Measurements from ENCODE around the gene ARRB1. TPM values are rescaled to one million over a fixed set of nuclear protein-coding genes. Genes with fewer than 3 reads are reported as not detected.
"Not testable (repeated sequence)": the region's sequence is repeated elsewhere in the genome, so short reads cannot be mapped to it uniquely, and the experiment has no call there.

The ARRB1 gene
- total RNA-seq, 1 donor from 2014 or later, result 55.4 TPM

GRCh38 chr11:75323609-75324008 is 27.9 kb downstream of the ARRB1 start:
- no peak for DNase-seq

GRCh38 chr11:75320643-75321042 is 30.8 kb downstream of the ARRB1 start:
- DNase-seq, result no peak

- no peak for DNase-seq
Measured at GRCh38 chr11:75320046-75320618, 31.3 kb downstream of the ARRB1 start.

GRCh38 chr11:75319035-75319877 is 32.2 kb downstream of the ARRB1 start:
- DNase-seq, result no peak

- DNase-seq, result no peak
Measured at GRCh38 chr11:75317446-75318122, 33.9 kb downstream of the ARRB1 start.

GRCh38 chr11:75315439-75315805 is 36.0 kb downstream of the ARRB1 start:
- no peak for DNase-seq

GRCh38 chr11:75314771-75315438 is 36.6 kb downstream of the ARRB1 start:
- DNase-seq, result no peak

- peak; percentile 17 for DNase-seq
Measured at GRCh38 chr11:75313513-75314272, 37.8 kb downstream of the ARRB1 start.

- no peak for DNase-seq
Measured at GRCh38 chr11:75312346-75312745, 39.1 kb downstream of the ARRB1 start.

GRCh38 chr11:75311858-75312288 is 39.6 kb downstream of the ARRB1 start:
- peak; percentile 51 for DNase-seq

- DNase-seq, result no peak
Measured at GRCh38 chr11:75308986-75309385, 42.5 kb downstream of the ARRB1 start.

GRCh38 chr11:75308116-75308515 is 43.3 kb downstream of the ARRB1 start:
- no peak for DNase-seq

GRCh38 chr11:75307058-75307457 is 44.4 kb downstream of the ARRB1 start:
- no peak for DNase-seq

- DNase-seq, result no peak
Measured at GRCh38 chr11:75306529-75306928, 44.9 kb downstream of the ARRB1 start.

- no peak for DNase-seq
Measured at GRCh38 chr11:75305993-75306392, 45.5 kb downstream of the ARRB1 start.

- no peak for DNase-seq
Measured at GRCh38 chr11:75305452-75305851, 46.0 kb downstream of the ARRB1 start.

- DNase-seq, result not testable (repeated sequence)
Measured at GRCh38 chr11:75304941-75305340, 46.5 kb downstream of the ARRB1 start.

GRCh38 chr11:75303544-75304224 is 47.8 kb downstream of the ARRB1 start:
- DNase-seq, result peak; percentile 47

GRCh38 chr11:75302371-75302770 is 49.1 kb downstream of the ARRB1 start:
- DNase-seq, result no peak

- DNase-seq, result no peak
Measured at GRCh38 chr11:75301601-75302345, 49.7 kb downstream of the ARRB1 start.

GRCh38 chr11:75301131-75301530 is 50.3 kb downstream of the ARRB1 start:
- no peak for DNase-seq

Measured in occipital lobe (tissue), 2 donors.